GM18517 (cell line): ENCODE measurements around the gene OCLN.
"Not testable (repeated sequence)": the region's sequence is repeated elsewhere in the genome, so short reads cannot be mapped to it uniquely, and the experiment has no call there.

Source experiments
- ATAC-seq: cut with Tn5 transposase; IDR thresholded peaks from one replicate; pipeline ENCODE4 v1.9.1; 2021; ENCODE audit warnings: mild to moderate bottlenecking, moderate library complexity; ENCODE audit not compliant: unreplicated experiment

The OCLN gene, protein sequence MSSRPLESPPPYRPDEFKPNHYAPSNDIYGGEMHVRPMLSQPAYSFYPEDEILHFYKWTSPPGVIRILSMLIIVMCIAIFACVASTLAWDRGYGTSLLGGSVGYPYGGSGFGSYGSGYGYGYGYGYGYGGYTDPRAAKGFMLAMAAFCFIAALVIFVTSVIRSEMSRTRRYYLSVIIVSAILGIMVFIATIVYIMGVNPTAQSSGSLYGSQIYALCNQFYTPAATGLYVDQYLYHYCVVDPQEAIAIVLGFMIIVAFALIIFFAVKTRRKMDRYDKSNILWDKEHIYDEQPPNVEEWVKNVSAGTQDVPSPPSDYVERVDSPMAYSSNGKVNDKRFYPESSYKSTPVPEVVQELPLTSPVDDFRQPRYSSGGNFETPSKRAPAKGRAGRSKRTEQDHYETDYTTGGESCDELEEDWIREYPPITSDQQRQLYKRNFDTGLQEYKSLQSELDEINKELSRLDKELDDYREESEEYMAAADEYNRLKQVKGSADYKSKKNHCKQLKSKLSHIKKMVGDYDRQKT

DNA sequence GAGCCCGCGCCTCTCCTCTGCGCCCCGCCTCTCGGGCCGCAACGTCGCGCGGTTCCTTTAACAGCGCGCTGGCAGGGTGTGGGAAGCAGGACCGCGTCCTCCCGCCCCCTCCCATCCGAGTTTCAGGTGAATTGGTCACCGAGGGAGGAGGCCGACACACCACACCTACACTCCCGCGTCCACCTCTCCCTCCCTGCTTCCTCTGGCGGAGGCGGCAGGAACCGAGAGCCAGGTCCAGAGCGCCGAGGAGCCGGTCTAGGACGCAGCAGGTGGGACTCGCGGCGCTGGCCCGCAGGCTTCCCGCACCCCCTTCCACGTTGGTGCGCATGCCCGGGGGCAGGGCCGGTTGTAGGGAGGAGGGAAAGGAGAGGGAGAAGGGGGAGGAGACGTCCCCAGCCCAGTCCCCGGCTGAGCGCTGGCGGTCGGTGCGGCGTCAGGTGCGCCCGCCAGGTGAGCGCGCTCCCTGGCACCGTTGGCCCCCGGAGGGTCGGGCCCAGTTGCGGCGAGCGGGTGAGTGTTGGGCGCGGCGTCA, at the start of gene OCLN:
Gene OCLN (plus strand): TSS at position 400 of the 532 bp plus-strand sequence. CDS start 11,455 bp downstream, outside the sequence.
- ATAC-seq: no peak

DNA sequence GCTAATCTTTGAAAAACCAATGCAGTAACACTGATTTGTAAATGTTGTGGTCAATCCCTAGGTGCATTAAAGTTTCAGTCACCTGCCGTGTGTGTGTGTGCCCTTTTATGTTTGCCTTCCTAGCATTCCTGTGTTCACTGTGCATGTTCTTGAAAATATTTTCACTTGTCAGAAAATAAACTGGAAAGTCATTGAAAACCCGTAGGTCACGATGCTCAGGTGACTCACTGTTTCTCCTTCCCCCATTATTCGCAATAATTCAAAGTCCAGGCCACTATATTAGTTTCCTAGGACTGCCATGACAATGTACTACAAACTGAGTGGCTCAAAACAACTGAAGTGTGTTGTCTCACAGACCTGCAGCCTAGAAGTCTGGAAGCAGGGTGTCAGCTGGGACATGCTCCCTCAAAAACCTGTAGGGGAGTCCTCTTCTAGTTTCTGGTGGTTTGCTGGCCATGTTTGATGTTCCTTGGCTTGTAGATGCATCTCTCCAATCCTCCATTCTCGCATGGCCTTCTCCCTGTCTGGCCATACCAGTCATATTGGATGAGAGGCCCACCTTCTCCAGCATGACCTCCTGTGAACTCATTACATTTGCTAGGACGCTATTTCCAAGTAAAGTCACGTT, 48.3 kb upstream of the OCLN start:
- ATAC-seq: no peak

DNA sequence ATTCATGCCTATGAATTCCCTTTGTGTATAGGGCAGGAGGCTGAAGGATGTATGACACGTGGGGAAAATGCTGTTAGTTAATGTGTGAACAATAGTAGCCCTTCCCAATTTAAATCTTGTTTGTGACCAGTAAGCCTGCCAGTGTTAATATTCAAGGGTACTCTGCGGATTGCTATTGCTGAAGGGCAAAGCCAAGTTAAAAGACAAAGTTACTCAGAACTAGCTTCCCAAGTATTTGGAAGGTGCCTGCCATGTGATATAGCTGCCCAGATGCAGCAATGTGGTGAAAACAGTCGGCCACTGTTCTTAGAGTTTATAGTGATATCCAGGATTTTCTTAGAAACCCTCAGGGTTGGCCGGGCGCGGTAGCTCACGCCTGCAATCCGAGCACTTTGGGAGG, 43.1 kb upstream of the OCLN start:
- no peak for ATAC-seq

DNA sequence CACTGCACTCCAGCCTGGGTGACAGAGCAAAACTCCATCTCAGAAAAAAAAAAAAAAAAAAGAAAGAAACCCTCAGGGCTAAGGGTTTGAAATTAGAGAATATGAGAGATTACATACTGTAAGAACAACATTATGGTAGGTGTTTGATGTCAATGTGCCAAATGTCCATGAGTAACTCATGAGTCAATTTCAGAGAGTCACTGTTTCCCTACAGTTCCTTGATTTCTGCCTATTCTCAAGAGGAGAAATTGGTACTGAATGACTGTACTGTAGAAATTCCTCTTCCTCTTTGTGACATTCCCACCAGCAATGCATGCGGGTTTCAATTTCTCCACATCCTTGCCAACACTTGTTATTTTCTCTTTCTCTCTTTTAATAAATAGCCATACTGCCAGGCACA, 42.5 kb upstream of the OCLN start:
- no peak for ATAC-seq

DNA sequence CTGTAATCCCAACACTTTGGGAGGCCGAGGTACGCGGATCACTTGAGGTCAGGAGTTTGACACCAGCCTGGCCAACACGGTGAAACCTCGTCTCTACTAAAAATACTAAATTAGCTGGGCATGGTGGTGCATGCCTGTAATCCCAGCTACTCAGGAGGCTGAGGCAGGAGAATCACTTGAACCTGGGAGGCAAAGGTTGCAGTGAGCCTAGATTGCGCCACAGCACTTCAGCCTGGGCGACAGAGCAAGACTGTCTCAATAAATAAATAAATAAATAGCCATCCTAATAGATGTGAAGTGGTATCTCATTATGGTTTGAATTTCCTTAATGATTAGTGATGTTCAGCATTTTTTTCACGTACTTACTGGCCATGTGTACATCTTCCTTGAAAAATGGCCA, 42.1 kb upstream of the OCLN start:
- ATAC-seq: not testable (repeated sequence)

DNA sequence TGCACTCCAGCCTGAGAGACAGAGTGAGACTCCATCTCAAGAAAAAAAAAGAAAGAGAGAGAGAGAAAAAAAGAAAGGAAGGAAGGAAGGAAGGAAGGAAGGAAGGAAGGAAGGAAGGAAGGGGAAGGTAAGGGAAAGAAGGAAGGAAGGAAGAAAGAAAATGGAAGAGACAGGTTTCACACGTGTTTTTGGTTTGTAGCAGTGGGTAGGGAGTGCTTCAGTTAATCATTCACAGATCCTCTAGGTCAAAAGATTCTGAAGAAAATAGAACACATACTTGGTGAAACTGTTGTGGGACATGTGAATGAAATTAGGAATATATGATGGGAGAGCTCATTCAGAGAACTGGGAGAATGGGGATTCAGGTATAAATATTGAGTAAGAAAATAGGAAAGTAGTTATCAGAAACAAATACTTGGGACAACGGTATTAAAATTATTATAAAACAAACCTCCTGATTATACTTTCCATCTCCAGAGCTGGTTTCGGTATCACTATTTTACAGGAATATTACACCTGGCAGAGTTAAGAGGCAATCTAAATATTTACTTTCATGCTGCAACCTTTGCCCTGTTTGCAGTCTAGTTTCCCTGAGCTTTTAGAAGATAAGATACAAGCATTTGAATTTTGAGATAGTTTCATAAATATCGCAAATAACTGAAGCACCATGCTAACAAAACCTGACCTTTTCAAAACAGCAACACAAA, 40.5 kb upstream of the OCLN start:
- no peak for ATAC-seq

DNA sequence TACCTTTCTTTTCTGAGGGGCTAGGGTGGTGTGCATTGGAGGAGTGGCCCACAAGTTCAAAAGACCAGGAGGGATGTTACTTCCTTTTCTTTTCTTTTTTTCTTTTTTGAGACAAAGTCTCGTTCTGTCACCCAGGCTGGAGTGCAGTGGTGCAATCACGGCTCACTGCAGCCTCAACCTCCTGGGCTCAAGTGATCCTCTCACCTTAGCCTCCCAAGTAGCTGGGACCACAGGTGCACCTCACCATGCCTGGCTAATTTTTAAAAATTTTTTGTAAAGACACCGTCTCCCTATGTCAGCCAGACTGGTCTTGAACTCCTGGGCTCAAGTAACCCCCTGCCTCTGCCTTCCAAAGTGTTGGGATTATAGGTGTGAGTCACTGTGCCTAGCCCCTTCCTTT, 39.1 kb upstream of the OCLN start:
- not testable (repeated sequence) for ATAC-seq

DNA sequence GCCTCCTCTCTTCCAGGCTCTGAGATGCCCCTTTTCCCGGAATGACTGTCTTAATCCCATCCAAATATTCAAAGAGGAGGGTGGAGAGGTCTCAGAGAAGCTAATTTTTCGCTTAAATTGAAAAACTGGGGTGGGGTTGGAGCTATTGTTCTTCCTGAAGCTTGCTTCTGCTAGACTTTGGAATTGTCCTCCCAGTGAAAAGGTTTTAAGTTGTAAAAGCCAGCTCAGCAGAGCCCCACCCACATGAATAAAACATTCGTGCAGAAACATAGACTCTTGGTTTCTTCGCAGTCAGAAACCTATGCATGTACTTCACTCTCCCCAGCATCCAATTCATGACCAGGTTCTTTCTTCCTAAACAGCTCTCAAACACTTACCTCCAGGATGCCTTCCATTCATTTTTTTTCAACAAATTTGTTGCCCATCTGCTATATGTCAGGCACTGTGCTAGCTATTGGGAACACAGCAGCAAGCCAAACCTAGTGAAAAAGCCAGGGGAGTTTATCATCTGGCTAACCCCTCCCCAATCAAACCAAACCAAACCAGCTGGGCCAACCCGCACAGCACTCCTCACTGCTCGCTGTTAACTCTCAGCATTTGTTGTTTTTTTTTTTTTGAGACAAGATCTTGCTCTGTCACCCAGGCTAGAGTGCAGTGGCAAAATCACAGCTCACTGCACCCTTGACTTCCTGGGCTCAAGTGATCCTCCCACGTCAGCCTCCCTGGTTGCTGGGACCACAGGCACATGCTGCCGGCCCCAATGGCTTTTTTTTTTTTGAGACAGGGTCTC, 37.9 kb upstream of the OCLN start:
- no peak for ATAC-seq

DNA sequence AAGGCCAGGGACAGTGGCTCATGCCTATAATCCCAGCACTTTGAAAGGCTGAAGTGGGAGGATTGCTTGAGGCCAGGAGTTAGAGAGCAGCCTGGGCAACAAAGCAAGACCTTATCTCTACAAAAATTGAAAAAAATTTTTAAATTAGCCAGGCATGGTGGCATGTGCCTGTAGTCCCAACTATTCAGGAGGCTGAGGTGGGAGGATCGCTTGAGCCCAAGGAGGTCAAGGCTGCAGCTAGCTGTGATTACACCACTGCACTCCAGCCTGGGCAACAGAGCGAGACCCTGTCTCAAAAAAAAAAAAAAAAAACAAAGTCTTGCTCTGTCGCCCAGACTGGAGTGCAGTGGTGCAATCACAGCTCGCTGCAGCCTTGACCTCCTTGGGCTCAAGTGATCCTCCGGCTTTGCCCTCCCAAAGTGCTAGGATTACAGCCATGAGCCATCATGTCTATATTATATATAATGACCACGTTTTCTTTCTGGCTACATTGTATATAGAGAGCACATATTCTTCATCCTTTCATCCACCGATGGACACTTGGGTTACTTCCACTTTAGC, 37.1 kb upstream of the OCLN start:
- ATAC-seq: not testable (repeated sequence)

DNA sequence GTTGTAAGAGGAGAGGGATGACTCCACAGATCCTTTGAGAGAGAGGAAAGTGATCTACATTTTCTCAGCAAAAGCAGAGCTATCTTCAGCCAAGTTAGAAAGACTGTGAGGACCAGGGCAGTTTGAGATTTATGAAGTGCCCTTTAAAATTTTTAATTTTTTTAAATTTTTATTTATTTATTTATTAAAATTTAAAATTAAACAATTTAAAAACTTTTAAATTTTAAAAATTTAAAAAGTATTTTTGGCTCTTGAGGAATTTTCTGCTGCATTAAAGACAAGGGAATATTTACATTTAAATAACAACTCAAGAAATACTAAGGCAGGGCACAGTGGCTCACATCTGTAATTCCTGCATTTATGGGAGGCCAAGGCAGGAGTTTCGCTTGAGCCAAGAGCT, 30.4 kb upstream of the OCLN start:
- ATAC-seq: no peak

DNA sequence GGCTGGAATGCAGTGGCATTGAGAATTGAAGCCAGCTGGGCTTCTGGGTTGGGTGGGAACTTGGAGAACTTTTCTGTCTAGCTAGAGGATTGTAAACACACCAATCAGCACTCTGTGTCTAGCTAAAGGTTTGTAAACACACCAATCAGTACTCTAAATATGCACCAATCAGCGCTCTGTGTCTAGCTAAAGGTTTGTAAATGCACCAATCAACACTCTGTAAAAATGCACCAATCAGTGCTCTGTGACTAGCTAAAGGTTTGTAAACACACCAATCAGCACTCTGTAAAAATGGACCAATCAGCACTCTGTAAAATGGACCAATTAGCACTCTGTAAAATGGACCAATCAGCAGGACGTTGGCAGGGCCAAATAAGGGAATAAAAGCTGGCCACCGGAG, 26.2 kb upstream of the OCLN start:
- ATAC-seq: not testable (repeated sequence)

DNA sequence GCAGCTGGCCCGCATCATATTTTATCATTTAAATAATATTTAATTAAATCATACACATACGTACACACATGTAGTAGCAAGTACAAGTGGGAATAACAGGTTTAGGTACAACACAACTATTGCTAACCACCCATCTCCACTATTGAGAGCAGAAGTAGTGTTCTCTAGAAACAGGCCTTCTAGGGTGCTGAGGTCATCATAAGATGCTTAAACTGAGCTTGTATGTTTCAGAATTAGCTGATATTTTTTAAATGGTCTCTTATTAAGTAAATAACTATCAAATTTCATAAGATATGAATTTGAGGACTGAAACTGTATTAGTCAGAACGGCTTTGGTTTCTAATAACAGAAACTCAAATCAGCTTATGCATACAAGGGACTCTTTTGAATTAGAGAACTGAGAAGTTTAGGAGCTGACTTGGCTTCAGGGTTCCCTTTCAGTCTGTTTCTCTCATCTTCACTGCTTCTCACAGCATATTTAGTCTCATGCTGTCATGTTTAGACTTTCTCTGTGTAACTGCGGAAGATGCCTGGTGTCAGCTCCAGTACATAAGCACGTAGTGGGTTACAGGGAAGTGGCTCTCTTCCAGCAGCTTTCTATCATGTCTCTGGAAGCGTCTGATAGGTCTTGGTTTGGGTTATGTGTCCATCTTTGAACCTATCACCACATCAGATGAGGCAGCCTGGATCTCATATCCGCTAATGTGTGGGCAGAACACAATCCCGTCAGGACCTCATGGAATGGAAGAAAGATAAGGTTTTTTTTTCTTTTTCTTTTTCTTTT, 25.0 kb upstream of the OCLN start:
- peak; percentile 96 for ATAC-seq

DNA sequence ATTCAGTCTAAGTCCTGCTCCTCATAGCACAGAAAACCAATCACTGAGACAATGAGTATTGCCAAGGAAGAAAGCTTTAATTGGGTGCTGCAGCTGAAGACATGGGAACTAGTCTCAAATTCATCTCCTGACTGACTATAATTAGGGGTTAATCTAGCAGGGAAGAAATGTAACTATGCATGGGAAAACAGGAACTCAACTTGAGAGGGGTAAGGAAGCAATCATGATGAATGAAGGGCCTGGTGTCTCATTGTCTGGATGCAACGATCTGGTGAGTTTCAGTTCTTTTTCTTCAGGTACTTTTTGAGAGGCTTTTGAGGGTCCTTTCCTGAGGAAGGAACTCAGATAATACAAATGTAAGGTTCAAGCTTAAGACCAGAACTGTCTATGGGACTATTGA, 24.0 kb upstream of the OCLN start:
- no peak for ATAC-seq

DNA sequence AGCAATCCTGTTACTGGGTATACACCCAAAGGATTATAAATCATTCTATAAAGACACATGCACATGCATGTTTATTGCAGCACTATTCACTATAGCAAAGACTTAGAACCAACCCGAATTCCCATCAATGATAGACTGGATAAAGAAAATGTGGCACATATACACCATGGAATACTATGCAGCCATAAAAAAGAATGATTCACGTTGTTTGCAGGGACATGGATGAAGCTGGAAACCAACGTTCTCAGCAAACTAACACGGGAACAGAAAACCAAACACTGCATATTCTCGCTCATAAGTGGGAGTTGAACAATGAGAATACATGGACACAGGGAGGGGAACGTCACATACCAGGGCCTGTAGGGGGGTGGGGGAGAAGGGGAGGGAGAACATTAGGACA, 21.1 kb upstream of the OCLN start:
- not testable (repeated sequence) for ATAC-seq

DNA sequence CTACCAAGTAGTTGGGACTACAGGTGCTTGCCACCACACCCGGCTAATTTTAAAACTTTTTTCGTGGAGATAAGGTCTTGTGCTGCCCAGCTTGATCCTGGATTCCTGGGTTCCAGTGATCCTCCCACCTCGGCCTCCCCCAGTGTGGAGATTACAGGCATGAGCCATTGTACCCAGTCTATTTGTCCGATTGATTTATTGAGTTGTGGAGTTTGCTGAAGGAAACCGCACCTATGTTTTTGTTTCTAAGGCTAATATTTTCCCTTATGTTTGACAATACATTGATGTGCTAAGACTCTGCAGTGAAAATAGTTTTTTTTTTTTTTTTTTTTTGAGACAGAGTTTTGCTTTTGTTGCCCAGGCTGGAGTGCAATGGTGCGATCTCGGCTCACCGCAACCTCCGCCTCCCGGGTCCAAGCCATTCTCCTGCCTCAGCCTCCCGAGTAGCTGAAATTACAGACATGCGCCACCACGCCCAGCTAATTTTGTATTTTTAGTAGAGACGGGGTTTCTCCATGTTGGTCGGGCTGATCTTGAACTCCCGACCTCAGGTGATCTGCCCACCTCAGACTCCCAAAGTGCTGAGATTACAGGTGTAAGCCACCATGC, 20.0 kb upstream of the OCLN start:
- not testable (repeated sequence) for ATAC-seq

DNA sequence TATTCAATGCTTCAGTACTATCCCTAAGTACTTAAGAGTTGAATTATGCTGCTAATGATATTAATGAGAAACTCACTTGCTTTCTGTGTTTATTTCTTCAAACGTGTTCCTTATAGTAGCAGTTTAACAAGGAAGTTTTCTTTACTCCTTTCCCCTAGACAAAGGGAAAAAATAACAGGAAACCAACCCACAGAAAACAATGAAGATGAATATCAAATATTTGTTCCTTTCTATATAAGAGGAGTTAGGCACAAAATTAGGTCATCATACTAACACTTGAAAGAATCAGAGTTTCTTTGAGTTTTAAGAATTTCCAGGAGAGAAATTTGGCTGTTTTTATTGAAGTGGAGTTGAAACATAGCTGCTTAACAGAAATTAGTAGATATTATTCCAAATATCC, 15.4 kb upstream of the OCLN start:
- ATAC-seq: no peak

DNA sequence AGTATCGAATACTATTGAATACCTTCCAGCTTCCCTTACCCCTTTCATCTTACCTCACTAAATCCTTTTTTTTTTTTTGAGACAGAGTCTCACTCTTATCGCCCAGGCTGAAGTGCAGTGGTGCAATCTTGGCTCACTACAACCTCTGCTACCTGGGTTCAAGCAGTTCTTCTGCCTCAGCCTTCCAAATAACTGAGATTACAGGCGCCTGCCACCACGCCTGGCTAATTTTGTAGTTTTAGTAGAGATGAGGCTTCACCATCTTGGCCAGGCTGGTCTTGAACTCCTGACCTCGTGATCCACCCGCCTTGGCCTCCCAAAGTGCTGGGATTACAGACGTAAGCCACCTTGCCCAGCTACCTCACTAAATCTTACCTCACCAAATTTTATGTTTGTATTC, 14.3 kb upstream of the OCLN start:
- ATAC-seq: not testable (repeated sequence)

DNA sequence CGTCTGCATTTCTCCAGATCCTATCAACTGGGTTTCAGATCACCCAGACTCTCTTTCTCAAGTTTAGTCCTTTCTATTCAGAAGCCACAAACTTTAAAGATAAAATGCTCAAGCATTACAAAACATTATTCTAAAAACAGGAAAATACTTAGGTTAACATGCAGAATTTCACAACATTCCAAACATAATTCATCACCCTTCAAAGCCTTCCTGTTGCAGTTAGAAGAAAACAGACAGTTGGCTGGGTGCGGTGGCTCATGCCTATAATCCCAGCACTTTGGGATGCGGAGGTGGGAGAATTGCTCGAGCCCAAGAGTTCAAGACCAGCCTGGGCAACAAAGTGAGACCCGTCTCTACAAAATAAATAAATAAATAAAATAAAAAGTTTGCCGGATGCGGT, 7.7 kb upstream of the OCLN start:
- ATAC-seq: no peak

DNA sequence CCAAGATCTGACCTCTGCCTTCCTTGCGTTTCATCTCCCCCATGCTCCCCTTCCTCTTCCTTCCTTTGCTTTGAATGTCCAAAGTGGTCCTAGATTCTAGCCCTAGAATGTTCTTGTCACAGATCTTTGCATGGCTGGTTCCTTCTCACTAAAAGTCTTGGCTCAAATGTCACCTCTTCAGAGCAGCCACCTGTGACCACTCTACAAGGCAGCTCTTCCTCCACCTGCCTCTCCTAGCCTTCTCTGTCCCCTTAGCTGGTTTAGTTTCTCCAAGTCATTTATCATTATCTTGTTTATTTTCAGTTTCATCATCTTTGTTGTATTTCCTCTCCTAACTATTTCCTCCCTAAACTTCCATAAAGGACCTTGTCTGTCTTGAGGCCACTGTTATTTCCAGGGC, 7.1 kb upstream of the OCLN start:
- no peak for ATAC-seq
